ENCODE data around the gene KLHL17. TPM values are rescaled to one million over a fixed set of nuclear protein-coding genes. Genes with fewer than 3 reads are reported as not detected.

Gene KLHL17
- total RNA-seq, 1 donor from 2014 or later, result 19.6 TPM

GRCh38 chr1:955474-955873 lies 4.9 kb upstream of the KLHL17 start:
- intact Hi-C loops (cut with DNase I), result no loop called here
- Histone ChIP-seq H3K36me3 (peaks cover 0 to 64% of the 10 kb centered on the region in 2 donors), H3K27me3 (no peaks in the 10 kb centered on the region), H3K4me3 (no peak overlapping the region), H3K9me3 (no peaks in the 10 kb centered on the region), H3K4me1 (peaks cover 27% of the 10 kb centered on the region), H3K27ac (no peak overlapping the region)
- no peak for DNase-seq (ENCODE audit: extremely low spot score in 2 of 2)
- TF ChIP-seq POLR2AphosphoS5 (IDR thresholded peaks at IDR 0.05; ENCODE audit: insufficient read depth in 1 of 2, low read depth in 1 of 2) (no peak), POLR2A (IDR thresholded peaks at IDR 0.05) (no peak)
- TF ChIP-seq, protein P1, sequence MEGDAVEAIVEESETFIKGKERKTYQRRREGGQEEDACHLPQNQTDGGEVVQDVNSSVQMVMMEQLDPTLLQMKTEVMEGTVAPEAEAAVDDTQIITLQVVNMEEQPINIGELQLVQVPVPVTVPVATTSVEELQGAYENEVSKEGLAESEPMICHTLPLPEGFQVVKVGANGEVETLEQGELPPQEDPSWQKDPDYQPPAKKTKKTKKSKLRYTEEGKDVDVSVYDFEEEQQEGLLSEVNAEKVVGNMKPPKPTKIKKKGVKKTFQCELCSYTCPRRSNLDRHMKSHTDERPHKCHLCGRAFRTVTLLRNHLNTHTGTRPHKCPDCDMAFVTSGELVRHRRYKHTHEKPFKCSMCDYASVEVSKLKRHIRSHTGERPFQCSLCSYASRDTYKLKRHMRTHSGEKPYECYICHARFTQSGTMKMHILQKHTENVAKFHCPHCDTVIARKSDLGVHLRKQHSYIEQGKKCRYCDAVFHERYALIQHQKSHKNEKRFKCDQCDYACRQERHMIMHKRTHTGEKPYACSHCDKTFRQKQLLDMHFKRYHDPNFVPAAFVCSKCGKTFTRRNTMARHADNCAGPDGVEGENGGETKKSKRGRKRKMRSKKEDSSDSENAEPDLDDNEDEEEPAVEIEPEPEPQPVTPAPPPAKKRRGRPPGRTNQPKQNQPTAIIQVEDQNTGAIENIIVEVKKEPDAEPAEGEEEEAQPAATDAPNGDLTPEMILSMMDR (IDR thresholded peaks at IDR 0.05), result no peak

DNA sequence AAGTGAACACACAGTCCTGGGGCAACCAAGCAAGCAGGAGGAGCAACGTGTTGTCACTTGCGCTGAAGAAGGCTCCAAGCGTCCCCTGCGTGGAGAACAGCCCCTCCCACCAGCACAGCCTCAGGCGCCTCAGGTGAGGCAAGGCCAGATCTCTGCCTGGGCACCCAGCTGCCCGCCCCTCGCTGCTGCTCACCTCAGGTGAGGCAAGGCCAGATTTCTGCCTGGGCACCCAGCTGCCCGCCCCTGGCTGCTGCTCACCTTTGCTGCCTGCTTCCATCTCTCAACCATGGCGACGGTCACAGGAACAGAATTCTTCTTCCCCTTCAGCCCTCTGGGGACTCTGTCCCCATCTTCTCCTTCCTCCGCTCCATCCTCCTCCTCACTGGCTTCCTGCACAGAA lies 3.7 kb upstream of the KLHL17 start:
- no peaks in the 10 kb centered on the region for H3K27me3 ChIP-seq
- TF ChIP-seq, protein P1 (IDR thresholded peaks at IDR 0.05), result no peak
- TF ChIP-seq POLR2AphosphoS5 (IDR thresholded peaks at IDR 0.05; ENCODE audit: insufficient read depth in 1 of 2, low read depth in 1 of 2), result no peak
- no peak for TF ChIP-seq POLR2A (IDR thresholded peaks at IDR 0.05)
- intact Hi-C loops (cut with DNase I), result no loop called here
- H3K36me3 ChIP-seq, result peaks cover 0 to 53% of the 10 kb centered on the region in 2 donors
- H3K9me3 ChIP-seq, result no peaks in the 10 kb centered on the region
- no peak for DNase-seq (ENCODE audit: extremely low spot score in 2 of 2)
- H3K27ac ChIP-seq, result no peak overlapping the region
- no peak overlapping the region for H3K4me3 ChIP-seq
- peaks cover 31% of the 10 kb centered on the region for H3K4me1 ChIP-seq

- peak within 1 kb of the TSS; percentile 59 for H3K27ac ChIP-seq
- peaks cover 0 to 33% of the 10 kb centered on the region in 2 donors for H3K36me3 ChIP-seq
- intact Hi-C loops (cut with DNase I), result no loop called here
- peak; percentile 74 to 82 for TF ChIP-seq POLR2AphosphoS5 (IDR thresholded peaks at IDR 0.05; ENCODE audit: insufficient read depth in 1 of 2, low read depth in 1 of 2)
- peak in 1 of 2 donors; percentile 35 for TF ChIP-seq POLR2A (IDR thresholded peaks at IDR 0.05)
- TF ChIP-seq, protein P1 (IDR thresholded peaks at IDR 0.05), result no peak
- H3K9me3 ChIP-seq, result no peaks in the 10 kb centered on the region
- H3K4me1 ChIP-seq, result peaks cover 32% of the 10 kb centered on the region
- H3K4me3 ChIP-seq, result peak within 1 kb of the TSS; percentile 96 to 97
- no peak for DNase-seq (ENCODE audit: extremely low spot score in 2 of 2)
- H3K27me3 ChIP-seq, result no peaks in the 10 kb centered on the region
These were observed 1.3 kb upstream of the KLHL17 start, which contains the start of gene NOC2L for GRCh38 chr1:958823-959730. TSS of gene NOC2L (minus strand) at chr1:959256. CDS start at chr1:959240, 16 bp downstream.

GRCh38 chr1:959731-960362 lies 537 bp upstream of the KLHL17 start:
- Histone ChIP-seq H3K4me1 (peaks cover 32% of the 10 kb centered on the region), H3K27me3 (no peaks in the 10 kb centered on the region), H3K27ac (peak overlapping the region; percentile 59), H3K36me3 (peaks cover 0 to 25% of the 10 kb centered on the region in 2 donors), H3K9me3 (no peaks in the 10 kb centered on the region), H3K4me3 (peak overlapping the region; percentile 96 to 97)
- TF ChIP-seq POLR2A (IDR thresholded peaks at IDR 0.05), result no peak
- TF ChIP-seq, protein P1 (IDR thresholded peaks at IDR 0.05), result no peak
- DNase-seq (ENCODE audit: extremely low spot score in 2 of 2), result no peak
- intact Hi-C loops (cut with DNase I), result loop anchor here (5.0 kb wide), 1 partner anchor 53 kb away; no protein-coding TSS in a partner anchor

Measured in vagina (tissue), 2 donors.